ENCODE results near the gene MED13.
"Not testable (repeated sequence)": the region's sequence is repeated elsewhere in the genome, so short reads cannot be mapped to it uniquely, and the experiment has no call there.

The MED13 gene

GRCh38 chr17:62090021-62090824, 25.1 kb upstream of the MED13 start:
- no peak for DNase-seq (ENCODE audit: insufficient read length, low spot score)
- FAIRE-seq = no peak

GRCh38 chr17:62089334-62089733, 24.3 kb upstream of the MED13 start:
- FAIRE-seq = no peak
- no peak for DNase-seq (ENCODE audit: insufficient read length, low spot score)

- FAIRE-seq (no peak), DNase-seq (ENCODE audit: insufficient read length, low spot score) (no peak)
These were observed 21.7 kb upstream of the MED13 start for GRCh38 chr17:62086737-62087136.

- DNase-seq (ENCODE audit: insufficient read length, low spot score) (no peak), FAIRE-seq (no peak)
These were observed 20.7 kb upstream of the MED13 start for GRCh38 chr17:62085511-62086408.

GRCh38 chr17:62084585-62084984, 19.5 kb upstream of the MED13 start:
- no peak for FAIRE-seq
- no peak for DNase-seq (ENCODE audit: insufficient read length, low spot score)

GRCh38 chr17:62083651-62084050, 18.6 kb upstream of the MED13 start:
- no peak for DNase-seq (ENCODE audit: insufficient read length, low spot score)
- FAIRE-seq = no peak

- DNase-seq (ENCODE audit: insufficient read length, low spot score) = no peak
- no peak for FAIRE-seq
These were observed 15.6 kb upstream of the MED13 start for GRCh38 chr17:62080647-62081046.

- FAIRE-seq = no peak
- no peak for DNase-seq (ENCODE audit: insufficient read length, low spot score)
These were observed 12.9 kb upstream of the MED13 start for GRCh38 chr17:62078009-62078408.

- DNase-seq (ENCODE audit: insufficient read length, low spot score) = no peak
- no peak for FAIRE-seq
These were observed 12.0 kb upstream of the MED13 start for GRCh38 chr17:62076864-62077788.

GRCh38 chr17:62075308-62075815, 10.3 kb upstream of the MED13 start:
- DNase-seq (ENCODE audit: insufficient read length, low spot score) (no peak), FAIRE-seq (no peak)

- FAIRE-seq (no peak), DNase-seq (ENCODE audit: insufficient read length, low spot score) (no peak)
These were observed 8.9 kb upstream of the MED13 start for GRCh38 chr17:62073993-62074392.

- not testable (repeated sequence) for FAIRE-seq; DNase-seq (ENCODE audit: insufficient read length, low spot score)
These were observed 7.8 kb upstream of the MED13 start for GRCh38 chr17:62072855-62073254.

- DNase-seq (ENCODE audit: insufficient read length, low spot score) (no peak), FAIRE-seq (no peak)
These were observed 5.8 kb upstream of the MED13 start for GRCh38 chr17:62070900-62071299.

- DNase-seq (ENCODE audit: insufficient read length, low spot score) (no peak), FAIRE-seq (no peak)
These were observed 2.4 kb upstream of the MED13 start for GRCh38 chr17:62067165-62068145.

GRCh38 chr17:62065611-62066468, 762 bp upstream of the MED13 start:
- FAIRE-seq = peak; percentile 87

GRCh38 chr17:62064029-62064790, 868 bp downstream of the MED13 start:
- FAIRE-seq = peak; percentile 83
- DNase-seq (ENCODE audit: insufficient read length, low spot score) = no peak

More at GRCh38 chr17:62065611-62066468, 762 bp upstream of the MED13 start:
- DNase-seq (ENCODE audit: insufficient read length, low spot score) = peak; percentile 98

- DNase-seq (ENCODE audit: insufficient read length, low spot score) (no peak), FAIRE-seq (no peak)
These were observed 2.1 kb downstream of the MED13 start for GRCh38 chr17:62062944-62063343.

GRCh38 chr17:62062302-62062701, 2.8 kb downstream of the MED13 start:
- no peak for FAIRE-seq
- no peak for DNase-seq (ENCODE audit: insufficient read length, low spot score)
